ENCODE data around the gene MTA3. TPM values are rescaled to one million over a fixed set of nuclear protein-coding genes. Genes with fewer than 3 reads are reported as not detected.

The MTA3 gene
- total and polyA plus RNA-seq, 2 donors (not counting 3 experiments of a cell fraction or from before 2014, with no cell fraction given), result 36.3 to 53.3 TPM

DNA sequence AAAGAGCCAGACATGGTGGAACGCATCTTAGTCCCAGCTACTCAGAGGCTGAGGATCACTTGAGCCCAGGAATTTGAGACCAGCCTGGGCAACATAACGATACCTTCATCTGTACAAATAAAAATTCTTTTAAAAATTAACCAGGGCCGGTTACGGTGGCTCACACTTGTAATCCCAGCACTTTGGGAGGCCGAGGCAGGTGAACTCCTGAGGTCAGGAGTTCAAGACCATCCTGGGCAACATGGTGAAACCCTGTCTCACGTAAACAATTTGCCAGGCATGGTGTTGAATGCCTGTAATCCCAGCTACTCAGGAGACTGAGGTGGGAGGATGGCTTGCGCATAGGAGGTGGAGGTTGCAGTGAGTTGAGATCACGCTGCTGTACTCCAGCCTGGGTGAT is 48.8 kb upstream of the MTA3 start:
- dilution Hi-C loops (cut with MboI; ENCODE audit: extremely low pct_ligation_motif_present, low sequenced_read_pairs) (no loop called here), intact Hi-C loops (cut with micrococcal nuclease) (no loop called here)
- no peak overlapping the region for H3K9ac ChIP-seq (replicated peaks; ENCODE audit: extremely low read depth, insufficient read depth, low read length)
- no peak overlapping the region for H3K4me2 ChIP-seq (ENCODE audit: insufficient read depth, low read length)
- no peak overlapping the region for H3K4me3 ChIP-seq (replicated peaks in 1 of 3; ENCODE audit: insufficient read depth in 1 of 3, low read depth in 1 of 3, low read length in 3 of 3)
- FAIRE-seq (no peak), DNase-seq (ENCODE audit: low read depth, low spot score) (no peak)
- no peaks in the 10 kb centered on the region for H3K4me1 ChIP-seq (ENCODE audit: control insufficient read depth, extremely low read depth, insufficient read depth, low read length)
- H3K79me2 ChIP-seq (ENCODE audit: control insufficient read depth, insufficient read depth, low read length), result no peaks in the 10 kb centered on the region
- no peak overlapping the region for H3K27ac ChIP-seq (ENCODE audit: insufficient read depth, low read depth, low read length)
- no peak overlapping the region for H2AFZ ChIP-seq (ENCODE audit: low read depth, low read length)
- CTCF ChIA-PET, result no interaction called here
- no peaks in the 10 kb centered on the region for H4K20me1 ChIP-seq (replicated peaks; ENCODE audit: control insufficient read depth, extremely low read depth, insufficient read depth, low read length)
- BruUV-seq (replicated peaks), result no TSS peak
- no peaks in the 10 kb centered on the region for H3K9me1 ChIP-seq (replicated peaks; ENCODE audit: control insufficient read depth, extremely low read depth, insufficient read depth, low read length)
- no peak for TF ChIP-seq FOS (IDR thresholded peaks at IDR 0.05; ENCODE audit: borderline replicate concordance, insufficient read depth, low read length)
- no peak for TF ChIP-seq POLR2A (IDR thresholded peaks at IDR 0.05; ENCODE audit: low read depth, low read length)
- TF ChIP-seq, protein P1, sequence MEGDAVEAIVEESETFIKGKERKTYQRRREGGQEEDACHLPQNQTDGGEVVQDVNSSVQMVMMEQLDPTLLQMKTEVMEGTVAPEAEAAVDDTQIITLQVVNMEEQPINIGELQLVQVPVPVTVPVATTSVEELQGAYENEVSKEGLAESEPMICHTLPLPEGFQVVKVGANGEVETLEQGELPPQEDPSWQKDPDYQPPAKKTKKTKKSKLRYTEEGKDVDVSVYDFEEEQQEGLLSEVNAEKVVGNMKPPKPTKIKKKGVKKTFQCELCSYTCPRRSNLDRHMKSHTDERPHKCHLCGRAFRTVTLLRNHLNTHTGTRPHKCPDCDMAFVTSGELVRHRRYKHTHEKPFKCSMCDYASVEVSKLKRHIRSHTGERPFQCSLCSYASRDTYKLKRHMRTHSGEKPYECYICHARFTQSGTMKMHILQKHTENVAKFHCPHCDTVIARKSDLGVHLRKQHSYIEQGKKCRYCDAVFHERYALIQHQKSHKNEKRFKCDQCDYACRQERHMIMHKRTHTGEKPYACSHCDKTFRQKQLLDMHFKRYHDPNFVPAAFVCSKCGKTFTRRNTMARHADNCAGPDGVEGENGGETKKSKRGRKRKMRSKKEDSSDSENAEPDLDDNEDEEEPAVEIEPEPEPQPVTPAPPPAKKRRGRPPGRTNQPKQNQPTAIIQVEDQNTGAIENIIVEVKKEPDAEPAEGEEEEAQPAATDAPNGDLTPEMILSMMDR (IDR thresholded peaks at IDR 0.05; ENCODE audit: extremely low read depth in 1 of 2, insufficient read depth in 1 of 2, low read depth in 1 of 2, low read length in 2 of 2), result no peak
- no peak for TF ChIP-seq POLR2AphosphoS5 (IDR thresholded peaks at IDR 0.05; ENCODE audit: insufficient read depth, low read depth, low read length)
- TF ChIP-seq JUN (IDR thresholded peaks at IDR 0.05; ENCODE audit: borderline replicate concordance, insufficient read depth, insufficient read length, low read depth), result no peak
- TF ChIP-seq EZH2 (IDR thresholded peaks at IDR 0.05; ENCODE audit: borderline replicate concordance, low read depth, low read length, severe bottlenecking), result no peak
- no peak for TF ChIP-seq GATA2 (IDR thresholded peaks at IDR 0.05; ENCODE audit: insufficient read depth, insufficient read length, low read depth, low read length)
- TF ChIP-seq, protein P2, sequence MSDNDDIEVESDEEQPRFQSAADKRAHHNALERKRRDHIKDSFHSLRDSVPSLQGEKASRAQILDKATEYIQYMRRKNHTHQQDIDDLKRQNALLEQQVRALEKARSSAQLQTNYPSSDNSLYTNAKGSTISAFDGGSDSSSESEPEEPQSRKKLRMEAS (IDR thresholded peaks at IDR 0.05; ENCODE audit: insufficient read depth, insufficient read length), result no peak
- no peak for TF ChIP-seq MYC (IDR thresholded peaks at IDR 0.05; ENCODE audit: low read depth, low read length)
- POLR2A ChIA-PET, result no interaction called here
- H3K27me3 ChIP-seq (ENCODE audit: control insufficient read depth in 2 of 2, insufficient read depth in 2 of 2, low read length in 2 of 2), result no peaks in the 10 kb centered on the region
- H3K36me3 ChIP-seq (ENCODE audit: control insufficient read depth in 2 of 2, extremely low read depth in 1 of 2, insufficient read depth in 2 of 2, low read length in 2 of 2), result no peaks in the 10 kb centered on the region
- H3K9me3 ChIP-seq (replicated peaks; ENCODE audit: control insufficient read depth, insufficient read depth, low read length), result no peaks in the 10 kb centered on the region

Data from endothelial cell of umbilical vein (primary cell).